ENCODE results near the gene ATP8B4.

DNA sequence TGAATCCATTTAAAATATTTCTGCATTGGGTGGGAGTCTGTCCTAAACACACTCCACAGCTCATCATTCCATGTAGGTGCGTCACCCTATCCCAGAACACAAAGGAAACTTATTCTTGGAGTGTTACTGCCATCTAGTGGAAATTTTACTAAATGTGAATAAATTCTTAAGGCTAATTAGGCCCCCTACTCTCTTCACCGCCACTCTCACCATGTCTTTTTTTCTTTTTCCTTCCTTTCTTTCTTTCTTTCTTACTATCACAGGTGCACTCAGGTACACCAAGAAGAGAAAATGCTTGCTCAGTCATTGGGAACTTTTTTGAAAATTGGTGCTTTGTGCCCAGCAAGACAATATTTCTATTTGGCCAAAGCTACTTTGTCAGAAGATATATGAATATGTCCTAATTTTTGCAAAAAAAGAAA, 26.4 kb upstream of the ATP8B4 start:
- TF ChIP-seq, protein P1, sequence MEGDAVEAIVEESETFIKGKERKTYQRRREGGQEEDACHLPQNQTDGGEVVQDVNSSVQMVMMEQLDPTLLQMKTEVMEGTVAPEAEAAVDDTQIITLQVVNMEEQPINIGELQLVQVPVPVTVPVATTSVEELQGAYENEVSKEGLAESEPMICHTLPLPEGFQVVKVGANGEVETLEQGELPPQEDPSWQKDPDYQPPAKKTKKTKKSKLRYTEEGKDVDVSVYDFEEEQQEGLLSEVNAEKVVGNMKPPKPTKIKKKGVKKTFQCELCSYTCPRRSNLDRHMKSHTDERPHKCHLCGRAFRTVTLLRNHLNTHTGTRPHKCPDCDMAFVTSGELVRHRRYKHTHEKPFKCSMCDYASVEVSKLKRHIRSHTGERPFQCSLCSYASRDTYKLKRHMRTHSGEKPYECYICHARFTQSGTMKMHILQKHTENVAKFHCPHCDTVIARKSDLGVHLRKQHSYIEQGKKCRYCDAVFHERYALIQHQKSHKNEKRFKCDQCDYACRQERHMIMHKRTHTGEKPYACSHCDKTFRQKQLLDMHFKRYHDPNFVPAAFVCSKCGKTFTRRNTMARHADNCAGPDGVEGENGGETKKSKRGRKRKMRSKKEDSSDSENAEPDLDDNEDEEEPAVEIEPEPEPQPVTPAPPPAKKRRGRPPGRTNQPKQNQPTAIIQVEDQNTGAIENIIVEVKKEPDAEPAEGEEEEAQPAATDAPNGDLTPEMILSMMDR (IDR thresholded peaks at IDR 0.05) = peak; percentile 45 to 61 (median 55)
- no peak for TF ChIP-seq POLR2A (IDR thresholded peaks at IDR 0.05)

All from testis (tissue), 2 donors.